CD14-positive monocyte (primary cell): ENCODE data around the gene WAC. TPM values are rescaled to one million over a fixed set of nuclear protein-coding genes. Genes with fewer than 3 reads are reported as not detected.

ENCODE experiments used
- DNase-seq, 3 donors: peaks; one replicate each; pipeline ENCODE4 v3.0.0-alpha.2; 2011 to 2022
- H2AFZ ChIP-seq: 2 replicates; pipeline ENCODE4 v1.6.0; 2012; ENCODE audit warnings: mild to moderate bottlenecking, low read depth, low read length, inconsistent platforms; ENCODE audit not compliant: insufficient read depth, poor library complexity, severe bottlenecking
- H3K27ac ChIP-seq, 2 donors: 1 replicate in 1 of 2; 2 replicates in 1 of 2; pipeline ENCODE4 v1.5.1; 2012 to 2013; ENCODE audit warnings: low read length in 2 of 2, control low read depth in 1 of 2, inconsistent platforms in 1 of 2, low read depth in 1 of 2, mild to moderate bottlenecking in 1 of 2
- H3K27me3 ChIP-seq, 2 donors: one replicate each; pipeline versions ENCODE4 v1.6.0 to v1.6.1; 2011 to 2013; ENCODE audit warnings: low read length in 2 of 2; ENCODE audit not compliant: control insufficient read depth in 2 of 2, insufficient read depth in 2 of 2
- H3K36me3 ChIP-seq, 2 donors: replicated peaks in 1 of 2; 1 replicate in 1 of 2; 2 replicates in 1 of 2; pipeline versions ENCODE4 v1.5.1 to v1.6.1; 2012 to 2013; ENCODE audit warnings: low read length in 2 of 2, control low read depth in 1 of 2, inconsistent platforms in 1 of 2, mild to moderate bottlenecking in 1 of 2; ENCODE audit not compliant: insufficient read depth in 2 of 2, control insufficient read depth in 1 of 2
- H3K4me1 ChIP-seq, 2 donors: 1 replicate in 1 of 2; 2 replicates in 1 of 2; pipeline versions ENCODE4 v1.5.1 to v1.6.1; 2012 to 2013; ENCODE audit warnings: low read length in 2 of 2, control low read depth in 1 of 2, inconsistent platforms in 1 of 2, mild to moderate bottlenecking in 1 of 2, moderate library complexity in 1 of 2; ENCODE audit not compliant: insufficient read depth in 2 of 2, control insufficient read depth in 1 of 2
- H3K4me2 ChIP-seq: replicated peaks from 2 replicates; pipeline ENCODE3; 2012; ENCODE audit warnings: low read length, moderate library complexity, mild to moderate bottlenecking; ENCODE audit not compliant: poor library complexity, severe bottlenecking; ENCODE audit errors: extremely low read depth
- H3K4me3 ChIP-seq, 3 experiments: fragments of 200-600 bp in 1 of 3; sonication (generic) in 1 of 3; replicated peaks in 1 of 3; 1 replicate in 2 of 3; 2 replicates in 1 of 3; pipeline ENCODE4 v1.5.1; 2011 to 2013; ENCODE audit warnings: low read length in 3 of 3, mild to moderate bottlenecking in 3 of 3, control low read depth in 2 of 3, low read depth in 2 of 3, inconsistent platforms in 1 of 3, moderate library complexity in 1 of 3
- H3K79me2 ChIP-seq: 2 replicates; pipeline ENCODE4 v1.6.0; 2012; ENCODE audit warnings: mild to moderate bottlenecking, control low read depth, inconsistent platforms, low read length, moderate library complexity; ENCODE audit not compliant: insufficient read depth
- H3K9ac ChIP-seq: 2 replicates; pipeline ENCODE4 v1.6.0; 2017; ENCODE audit warnings: low read length, mild to moderate bottlenecking; ENCODE audit not compliant: insufficient read depth, poor library complexity, severe bottlenecking
- H3K9me3 ChIP-seq, 2 donors: replicated peaks in 1 of 2; 1 replicate in 1 of 2; 2 replicates in 1 of 2; pipeline versions ENCODE4 v1.5.1 to v1.6.1; 2012 to 2013; ENCODE audit warnings: low read length in 2 of 2, control low read depth in 1 of 2; ENCODE audit not compliant: control insufficient read depth in 1 of 2, insufficient read depth in 1 of 2
- H4K20me1 ChIP-seq: 2 replicates; pipeline ENCODE4 v1.6.0; 2012; ENCODE audit warnings: mild to moderate bottlenecking, low read length, control low read depth, moderate library complexity; ENCODE audit not compliant: insufficient read depth
- H3K27ac Mint-ChIP-seq, 7 donors: one replicate each; pipeline ENCODE4 v1.8.0; 2020; ENCODE audit warnings: mild to moderate bottlenecking in 7 of 7, mixed read lengths in 7 of 7, moderate library complexity in 6 of 7, inconsistent platforms in 2 of 7
- H3K27me3 Mint-ChIP-seq, 3 donors: one replicate each; pipeline ENCODE4 v1.8.0; 2021 to 2022; ENCODE audit warnings: low read depth in 3 of 3, mild to moderate bottlenecking in 3 of 3, mixed read lengths in 3 of 3, moderate library complexity in 3 of 3, inconsistent platforms in 1 of 3
- H3K36me3 Mint-ChIP-seq, 2 donors: one replicate each; pipeline ENCODE4 v1.8.0; 2020; ENCODE audit warnings: mixed read lengths in 2 of 2, inconsistent platforms in 1 of 2, mild to moderate bottlenecking in 1 of 2
- H3K4me1 Mint-ChIP-seq: one replicate; pipeline ENCODE4 v1.8.0; 2020; ENCODE audit warnings: mild to moderate bottlenecking, mixed read lengths
- H3K4me3 Mint-ChIP-seq, 2 donors: one replicate each; pipeline ENCODE4 v1.8.0; 2020; ENCODE audit warnings: mild to moderate bottlenecking in 2 of 2, mixed read lengths in 2 of 2, moderate library complexity in 1 of 2
- H3K9me3 Mint-ChIP-seq, 7 donors: one replicate each; pipeline ENCODE4 v1.8.0; 2020 to 2022; ENCODE audit warnings: mixed read lengths in 7 of 7, mild to moderate bottlenecking in 6 of 7, moderate library complexity in 6 of 7, inconsistent platforms in 2 of 7
- WGBS: methylation state at CpG from one replicate; pipeline ENCODE4 v1.1.5; 2013; ENCODE audit warnings: missing lambda C conversion rate; ENCODE audit not compliant: insufficient coverage; 5-methylcytosine and 5-hydroxymethylcytosine counted together
- intact Hi-C, 2 donors: fragments of 100-400 bp; cut with micrococcal nuclease; formaldehyde crosslinking; loops; one replicate each; pipeline versions ENCODE4 v1.15.0 to v1.15.1; 2023
- polyA plus RNA-seq, 3 donors: library from polyadenylated mRNA; depleted of rRNA in 1 of 3; unstranded in 2 of 3; stranded (reverse) in 1 of 3; fragments of 300-500 nt in 2 of 3; fragments of >200 nt in 1 of 3; fragmentation: Illumina TruSeq in 2 of 3; gene quantifications; 1 replicate in 2 of 3; 2 replicates in 1 of 3; pipeline ENCODE4 v1.2.3, GENCODE V29; 2012 to 2021
- TF ChIP-seq, protein P1 (sequence below): fragments of 200-600 bp; IDR thresholded peaks from one replicate; pipeline ENCODE4 v1.8.0; 2022; ENCODE audit warnings: antibody characterized with exemption, mild to moderate bottlenecking

WAC gene
- polyA plus RNA-seq, 3 donors: 46.7 to 80.8 (median 67.9) TPM

DNA sequence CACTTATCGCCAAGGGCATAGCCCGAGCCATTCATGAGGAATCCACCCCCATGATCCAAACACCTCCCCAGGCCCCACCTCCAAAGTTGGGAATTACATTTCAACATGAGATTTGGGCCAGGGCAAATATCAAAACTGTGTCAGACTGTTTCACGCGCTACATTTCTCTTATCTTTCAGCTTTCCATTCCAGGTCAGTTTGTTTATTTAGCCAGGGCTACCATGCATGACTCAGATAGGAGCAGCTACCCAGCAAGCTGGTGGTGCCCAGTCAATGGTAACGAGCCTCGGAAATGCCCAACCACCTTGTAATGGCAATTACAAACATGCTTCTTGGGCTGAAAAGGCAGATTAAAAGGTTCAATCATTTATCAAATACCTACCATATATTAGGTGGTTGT, 100.8 kb downstream of the WAC start:
- intact Hi-C loops: no loop called here

DNA sequence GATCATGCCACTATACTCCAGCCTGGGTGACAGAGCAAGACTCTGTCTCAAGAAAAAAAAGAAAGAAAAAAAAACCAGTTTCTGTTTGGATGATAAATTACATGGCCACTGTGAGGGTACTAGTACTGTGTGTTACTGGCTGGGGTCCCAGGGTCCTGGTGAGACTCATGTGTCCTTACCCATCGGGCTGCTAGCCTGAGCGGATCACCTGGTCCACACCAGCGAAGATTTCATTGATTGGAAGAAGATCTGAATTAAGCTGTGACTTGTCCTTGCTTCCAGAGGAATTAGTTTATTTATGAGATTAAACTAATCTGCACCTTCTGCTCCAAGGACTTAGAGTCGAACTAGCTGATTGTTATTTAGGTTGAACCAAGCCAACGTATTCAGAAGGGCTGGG, 104.4 kb downstream of the WAC start:
- Histone ChIP-seq H2AFZ (no peak overlapping the region), H3K27me3 (no peaks in the 10 kb centered on the region), H3K9ac (no peak overlapping the region), H4K20me1 (no peaks in the 10 kb centered on the region), H3K4me1 (no peaks in the 10 kb centered on the region), H3K9me3 (no peaks in the 10 kb centered on the region), H3K27ac (no peak overlapping the region), H3K4me2 (no peak overlapping the region), H3K4me3 (no peak overlapping the region), H3K79me2 (no peaks in the 10 kb centered on the region), H3K36me3 (no peaks in the 10 kb centered on the region)
- no peaks in the 10 kb centered on the region for H3K36me3 Mint-ChIP-seq
- peaks cover 0 to 10% (median 1%) of the 10 kb centered on the region in 7 donors for H3K9me3 Mint-ChIP-seq
- H3K27me3 Mint-ChIP-seq: peaks cover 2 to 14% (median 11%) of the 10 kb centered on the region in 3 donors
- TF ChIP-seq, protein P1, sequence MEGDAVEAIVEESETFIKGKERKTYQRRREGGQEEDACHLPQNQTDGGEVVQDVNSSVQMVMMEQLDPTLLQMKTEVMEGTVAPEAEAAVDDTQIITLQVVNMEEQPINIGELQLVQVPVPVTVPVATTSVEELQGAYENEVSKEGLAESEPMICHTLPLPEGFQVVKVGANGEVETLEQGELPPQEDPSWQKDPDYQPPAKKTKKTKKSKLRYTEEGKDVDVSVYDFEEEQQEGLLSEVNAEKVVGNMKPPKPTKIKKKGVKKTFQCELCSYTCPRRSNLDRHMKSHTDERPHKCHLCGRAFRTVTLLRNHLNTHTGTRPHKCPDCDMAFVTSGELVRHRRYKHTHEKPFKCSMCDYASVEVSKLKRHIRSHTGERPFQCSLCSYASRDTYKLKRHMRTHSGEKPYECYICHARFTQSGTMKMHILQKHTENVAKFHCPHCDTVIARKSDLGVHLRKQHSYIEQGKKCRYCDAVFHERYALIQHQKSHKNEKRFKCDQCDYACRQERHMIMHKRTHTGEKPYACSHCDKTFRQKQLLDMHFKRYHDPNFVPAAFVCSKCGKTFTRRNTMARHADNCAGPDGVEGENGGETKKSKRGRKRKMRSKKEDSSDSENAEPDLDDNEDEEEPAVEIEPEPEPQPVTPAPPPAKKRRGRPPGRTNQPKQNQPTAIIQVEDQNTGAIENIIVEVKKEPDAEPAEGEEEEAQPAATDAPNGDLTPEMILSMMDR: no peak
- no peak for DNase-seq
- H3K4me3 Mint-ChIP-seq: no peak overlapping the region
- intact Hi-C loops: no loop called here
- H3K27ac Mint-ChIP-seq: peak overlapping the region in 1 of 7 donors; percentile 63
- no peaks in the 10 kb centered on the region for H3K4me1 Mint-ChIP-seq
- 93% methylated on average over 4 of the region's 5 CpGs for WGBS

More for the DNA sequence above, 100.8 kb downstream of the WAC start:
- no peaks in the 10 kb centered on the region for H4K20me1 ChIP-seq
- no peak overlapping the region for H2AFZ ChIP-seq
- Mint-ChIP-seq H3K9me3 (peaks cover 0 to 12% (median 2%) of the 10 kb centered on the region in 7 donors), H3K4me1 (no peaks in the 10 kb centered on the region), H3K27me3 (peaks cover 8 to 19% (median 8%) of the 10 kb centered on the region in 3 donors), H3K27ac (no peak overlapping the region), H3K4me3 (no peak overlapping the region), H3K36me3 (no peaks in the 10 kb centered on the region)
- H3K4me2 ChIP-seq: no peak overlapping the region
- TF ChIP-seq, protein P1: no peak
- no peaks in the 10 kb centered on the region for H3K27me3 ChIP-seq
- no peaks in the 10 kb centered on the region for H3K9me3 ChIP-seq
- no peaks in the 10 kb centered on the region for H3K79me2 ChIP-seq
- H3K9ac ChIP-seq: no peak overlapping the region
- H3K27ac ChIP-seq: no peak overlapping the region
- no peaks in the 10 kb centered on the region for H3K4me1 ChIP-seq
- no peaks in the 10 kb centered on the region for H3K36me3 ChIP-seq
- no peak overlapping the region for H3K4me3 ChIP-seq
- no peak for DNase-seq
- 100% methylated on average over 4 of the region's 6 CpGs for WGBS
